Calu3 (cell line): ENCODE results near the gene DIPK1A. TPM values are rescaled to one million over a fixed set of nuclear protein-coding genes. Genes with fewer than 3 reads are reported as not detected.
A peak's percentile ranks its signal among the peaks of the same experiment; 100 is the strongest.

ENCODE experiments used
- BruUV-seq: library from RNA; stranded (reverse); fragments of 400-500 nt; replicated peaks from 2 replicates; lab custom pipeline; 2021; lab: Mats Ljungman, UMichigan
- CTCF ChIA-PET: fragments of 300-600 bp; sonication (Branson Sonifier 250); formaldehyde crosslinking; loops from one replicate; lab custom pipeline; 2022; ENCODE audit warnings: antibody characterized with exemption; lab: Charles Lee
- DNase-seq: peaks from one replicate; pipeline ENCODE4 v3.0.0; 2022
- H3K27ac Mint-ChIP-seq: one replicate; pipeline ENCODE4 v1.8.0; 2022; ENCODE audit warnings: mixed read lengths; ENCODE audit not compliant: unreplicated experiment
- H3K27me3 Mint-ChIP-seq: one replicate; pipeline ENCODE4 v1.8.0; 2022; ENCODE audit warnings: mixed read lengths; ENCODE audit not compliant: unreplicated experiment
- H3K36me3 Mint-ChIP-seq: one replicate; pipeline ENCODE4 v1.8.0; 2022; ENCODE audit warnings: mild to moderate bottlenecking, moderate library complexity, mixed read lengths; ENCODE audit not compliant: insufficient read depth, unreplicated experiment
- H3K4me1 Mint-ChIP-seq: one replicate; pipeline ENCODE4 v1.8.0; 2022; ENCODE audit warnings: mild to moderate bottlenecking, low read depth, mixed read lengths; ENCODE audit not compliant: unreplicated experiment
- H3K4me3 Mint-ChIP-seq: one replicate; pipeline ENCODE4 v1.8.0; 2022; ENCODE audit warnings: mild to moderate bottlenecking, low read depth, moderate library complexity, mixed read lengths; ENCODE audit not compliant: unreplicated experiment
- H3K9me3 Mint-ChIP-seq: one replicate; pipeline ENCODE4 v1.8.0; 2022; ENCODE audit warnings: low read depth, mixed read lengths; ENCODE audit not compliant: unreplicated experiment
- intact Hi-C: fragments of 100-400 bp; cut with micrococcal nuclease; formaldehyde crosslinking; loops from one replicate; pipeline ENCODE4 v1.10.0; 2022; ENCODE audit not compliant: unreplicated experiment
- total RNA-seq: library from RNA; stranded (reverse); gene quantifications from 2 replicates; pipeline ENCODE4 v1.2.3, GENCODE V29; 2022
- TF ChIP-seq, protein P1 (sequence below): fragments of 200-600 bp; IDR thresholded peaks from one replicate; pipeline ENCODE4 v1.8.0; 2022; ENCODE audit warnings: antibody characterized with exemption; ENCODE audit not compliant: unreplicated experiment

Gene DIPK1A
- total RNA-seq, 1 experiment from 2014 or later, result 4.9 TPM

DNA sequence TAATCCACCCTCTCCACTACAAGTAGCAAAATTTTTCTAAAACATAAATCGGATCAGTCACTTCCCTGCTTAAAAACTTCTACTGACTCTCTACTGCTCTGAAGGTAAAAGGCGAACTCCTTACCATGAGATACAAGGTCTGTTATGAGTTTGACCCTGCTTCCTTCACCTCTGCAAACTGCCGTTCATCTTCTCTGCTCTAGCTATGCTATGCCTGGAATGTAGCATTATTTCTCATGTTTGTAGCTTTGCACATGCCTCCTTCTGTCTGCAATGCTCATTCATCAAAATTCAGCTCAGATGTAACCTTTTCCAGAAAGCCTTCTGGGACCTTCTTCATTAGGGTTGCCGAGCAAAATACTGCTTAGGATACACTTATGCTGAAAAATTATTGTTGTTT lies 98.7 kb downstream of the DIPK1A start:
- H3K36me3 Mint-ChIP-seq, result no peaks in the 10 kb centered on the region
- no peak overlapping the region for H3K27ac Mint-ChIP-seq
- CTCF ChIA-PET, result interaction anchor here (1.3 kb wide), 1 partner anchor 98 kb away, joined by 7 read pairs; no protein-coding TSS in a partner anchor
- no peaks in the 10 kb centered on the region for H3K4me1 Mint-ChIP-seq
- no TSS peak for BruUV-seq
- H3K9me3 Mint-ChIP-seq, result no peaks in the 10 kb centered on the region
- intact Hi-C loops, result no loop called here
- DNase-seq, result no peak
- H3K4me3 Mint-ChIP-seq, result no peak overlapping the region
- TF ChIP-seq, protein P1, sequence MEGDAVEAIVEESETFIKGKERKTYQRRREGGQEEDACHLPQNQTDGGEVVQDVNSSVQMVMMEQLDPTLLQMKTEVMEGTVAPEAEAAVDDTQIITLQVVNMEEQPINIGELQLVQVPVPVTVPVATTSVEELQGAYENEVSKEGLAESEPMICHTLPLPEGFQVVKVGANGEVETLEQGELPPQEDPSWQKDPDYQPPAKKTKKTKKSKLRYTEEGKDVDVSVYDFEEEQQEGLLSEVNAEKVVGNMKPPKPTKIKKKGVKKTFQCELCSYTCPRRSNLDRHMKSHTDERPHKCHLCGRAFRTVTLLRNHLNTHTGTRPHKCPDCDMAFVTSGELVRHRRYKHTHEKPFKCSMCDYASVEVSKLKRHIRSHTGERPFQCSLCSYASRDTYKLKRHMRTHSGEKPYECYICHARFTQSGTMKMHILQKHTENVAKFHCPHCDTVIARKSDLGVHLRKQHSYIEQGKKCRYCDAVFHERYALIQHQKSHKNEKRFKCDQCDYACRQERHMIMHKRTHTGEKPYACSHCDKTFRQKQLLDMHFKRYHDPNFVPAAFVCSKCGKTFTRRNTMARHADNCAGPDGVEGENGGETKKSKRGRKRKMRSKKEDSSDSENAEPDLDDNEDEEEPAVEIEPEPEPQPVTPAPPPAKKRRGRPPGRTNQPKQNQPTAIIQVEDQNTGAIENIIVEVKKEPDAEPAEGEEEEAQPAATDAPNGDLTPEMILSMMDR, result no peak
- no peaks in the 10 kb centered on the region for H3K27me3 Mint-ChIP-seq

DNA sequence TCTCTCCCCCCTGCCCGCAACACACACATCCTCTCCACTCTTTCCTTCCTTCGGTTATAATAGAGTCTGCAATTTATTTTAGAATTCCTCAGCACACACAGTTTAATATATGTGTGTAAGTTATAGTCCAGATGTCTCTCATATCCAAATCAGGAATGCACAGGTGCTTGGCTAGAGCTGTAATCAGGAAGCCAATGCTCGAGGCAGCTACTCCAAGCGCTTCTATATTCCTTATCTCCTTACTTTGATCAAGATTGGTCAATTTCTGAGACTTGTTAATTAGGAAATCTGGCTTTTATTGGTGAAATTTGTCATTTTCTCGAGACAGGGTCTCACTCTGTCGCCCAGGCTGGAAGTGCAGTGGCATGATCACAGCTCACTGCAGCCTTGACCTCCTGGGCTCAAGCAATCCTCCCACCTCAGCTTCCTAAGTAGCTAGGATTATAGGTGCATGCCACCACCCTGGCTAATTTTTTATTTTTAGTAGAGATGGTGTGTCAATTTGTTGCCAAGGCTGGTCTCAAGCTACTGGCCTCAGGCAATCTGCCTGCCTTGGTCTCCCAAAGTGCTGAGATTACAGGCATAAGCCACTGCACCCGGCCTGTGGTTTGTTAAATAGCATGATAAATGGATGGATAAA lies 101.7 kb downstream of the DIPK1A start:
- intact Hi-C loops, result loop anchor here (1.0 kb wide), 3 partner anchors 101 to 203 kb away; no protein-coding TSS in a partner anchor

DNA sequence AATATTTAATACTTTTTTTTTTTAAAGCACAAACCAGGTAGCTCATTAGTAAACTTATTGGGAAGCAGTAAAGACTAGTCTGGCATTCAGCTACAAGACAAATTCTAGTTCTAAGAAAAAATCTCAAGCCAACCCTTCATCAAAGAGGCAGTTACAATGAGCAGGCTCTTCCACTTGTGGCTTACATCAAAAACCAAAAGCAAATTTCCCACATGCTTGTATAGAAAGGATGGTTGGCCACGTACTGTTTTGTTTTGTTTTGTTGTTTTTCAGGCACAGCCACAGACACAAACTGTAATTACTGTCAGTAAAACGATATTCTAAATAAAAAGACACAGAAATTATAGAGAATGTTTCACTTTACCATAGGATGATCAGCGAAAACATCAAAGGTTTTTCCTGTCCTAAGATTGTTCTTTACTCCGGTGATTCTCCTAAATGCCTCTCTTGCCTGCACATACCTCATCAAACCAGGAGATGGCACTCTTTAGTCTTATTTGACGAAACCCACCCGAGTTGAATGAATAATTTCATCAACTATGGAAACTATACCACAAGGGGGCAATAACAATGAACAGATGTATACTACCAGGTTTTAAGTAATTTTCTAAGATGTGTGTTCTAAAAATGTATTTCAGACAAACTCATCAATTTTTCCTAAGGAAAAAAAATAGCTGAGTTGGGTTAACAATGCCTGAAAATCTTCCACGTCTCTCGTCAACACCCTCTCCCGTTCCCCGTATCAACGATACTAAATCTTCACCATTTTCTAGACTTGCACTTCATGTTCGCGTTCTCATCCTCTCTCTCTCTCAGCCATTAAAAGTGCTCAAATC lies 102.5 kb downstream of the DIPK1A start:
- H3K27ac Mint-ChIP-seq, result no peak overlapping the region
- intact Hi-C loops, result loop anchor here (1.0 kb wide), 3 partner anchors 102 to 204 kb away; no protein-coding TSS in a partner anchor
- no TSS peak for BruUV-seq
- no peaks in the 10 kb centered on the region for H3K4me1 Mint-ChIP-seq
- H3K36me3 Mint-ChIP-seq, result no peaks in the 10 kb centered on the region
- no peaks in the 10 kb centered on the region for H3K27me3 Mint-ChIP-seq
- CTCF ChIA-PET, result interaction anchor here (0.7 to 1.7 kb wide), 4 partner anchors 102 to 203 kb away, joined by 3 to 9 read pairs (median 5); no protein-coding TSS in a partner anchor
- TF ChIP-seq, protein P1, result peak; percentile 82
- H3K9me3 Mint-ChIP-seq, result no peaks in the 10 kb centered on the region
- DNase-seq, result peak; percentile 57
- no peak overlapping the region for H3K4me3 Mint-ChIP-seq

More for the DNA sequence above, 101.7 kb downstream of the DIPK1A start:
- BruUV-seq, result no TSS peak
- H3K4me1 Mint-ChIP-seq, result no peaks in the 10 kb centered on the region
- no peak overlapping the region for H3K27ac Mint-ChIP-seq
- no peaks in the 10 kb centered on the region for H3K27me3 Mint-ChIP-seq
- no peaks in the 10 kb centered on the region for H3K36me3 Mint-ChIP-seq
- CTCF ChIA-PET, result interaction anchor here (1.7 kb wide), 1 partner anchor 101 kb away, joined by 7 read pairs; no protein-coding TSS in a partner anchor
- H3K9me3 Mint-ChIP-seq, result no peaks in the 10 kb centered on the region
- no peak for DNase-seq
- TF ChIP-seq, protein P1, result no peak
- no peak overlapping the region for H3K4me3 Mint-ChIP-seq

DNA sequence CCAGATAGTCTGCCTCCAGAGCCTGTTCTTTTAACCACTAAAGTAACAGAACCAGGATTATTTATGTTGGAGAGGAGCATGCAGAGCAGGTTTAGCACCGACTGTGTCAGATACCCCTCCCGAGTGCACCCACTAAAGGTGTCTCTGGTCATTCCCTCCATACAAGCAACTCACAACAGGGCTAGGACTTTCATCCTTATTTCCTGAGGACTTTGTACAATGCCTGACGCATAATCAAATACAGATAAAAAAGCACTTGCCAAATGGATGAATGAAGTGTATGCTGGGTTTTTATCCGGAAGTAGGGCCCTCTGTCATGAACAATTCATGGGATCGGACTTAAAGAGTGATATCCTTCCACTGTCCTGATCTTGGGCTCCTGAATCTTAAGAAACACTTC lies 103.4 kb downstream of the DIPK1A start:
- no peaks in the 10 kb centered on the region for H3K9me3 Mint-ChIP-seq
- DNase-seq, result no peak
- CTCF ChIA-PET, result interaction anchor here (0.7 to 1.0 kb wide), 2 partner anchors 102 to 136 kb away, joined by 3 to 9 read pairs; no protein-coding TSS in a partner anchor
- TF ChIP-seq, protein P1, result no peak
- no peaks in the 10 kb centered on the region for H3K27me3 Mint-ChIP-seq
- peaks cover under 1% of the 10 kb centered on the region for H3K4me1 Mint-ChIP-seq
- no TSS peak for BruUV-seq
- H3K27ac Mint-ChIP-seq, result no peak overlapping the region
- H3K4me3 Mint-ChIP-seq, result no peak overlapping the region
- no peaks in the 10 kb centered on the region for H3K36me3 Mint-ChIP-seq
- intact Hi-C loops, result no loop called here
